PFSK-1 (cell line): Measurements from ENCODE around the gene DENND6B.

Experiments
- FOXP2 ChIP-seq: optimal IDR thresholded peaks from 2 replicates; pipeline ENCODE3; 2011; ENCODE audit warnings: borderline replicate concordance, control low read depth, inconsistent platforms; ENCODE audit not compliant: insufficient read depth; ENCODE audit errors: extremely low read length, extremely low read depth
- POLR2AphosphoS5 ChIP-seq: IDR thresholded peaks from 2 replicates; pipeline ENCODE4 v1.6.1; 2012; ENCODE audit warnings: low read depth, mild to moderate bottlenecking, control low read depth, low read length, moderate library complexity
- REST ChIP-seq, 2 experiments: IDR thresholded peaks; 2 replicates each; pipeline versions ENCODE4 v1.6.1 to v1.8.0; 2011 to 2012; ENCODE audit warnings: low read depth in 2 of 2, low read length in 2 of 2, control low read depth in 1 of 2, inconsistent platforms in 1 of 2, mild to moderate bottlenecking in 1 of 2, moderate library complexity in 1 of 2; ENCODE audit not compliant: insufficient read depth in 1 of 2
- SIN3A ChIP-seq: IDR thresholded peaks from 2 replicates; pipeline ENCODE4 v1.6.1; 2012; ENCODE audit warnings: mild to moderate bottlenecking, low read length, moderate library complexity, borderline replicate concordance; ENCODE audit not compliant: insufficient read depth
- TAF1 ChIP-seq: IDR thresholded peaks from 2 replicates; pipeline ENCODE4 v1.6.1; 2012; ENCODE audit warnings: low read length, control low read depth, borderline replicate concordance; ENCODE audit not compliant: insufficient read depth

- TF ChIP-seq TAF1 (no peak), POLR2AphosphoS5 (no peak), REST (IDR thresholded peaks at IDR 0.05; ENCODE audit: insufficient read depth in 1 of 2, low read depth in 2 of 2, low read length in 2 of 2) (no peak), SIN3A (no peak), FOXP2 (no peak)
These were observed 46.6 kb downstream of the DENND6B start for GRCh38 chr22:50280022-50280707.
